ENCODE data around the gene SCGB1D1.

DNA sequence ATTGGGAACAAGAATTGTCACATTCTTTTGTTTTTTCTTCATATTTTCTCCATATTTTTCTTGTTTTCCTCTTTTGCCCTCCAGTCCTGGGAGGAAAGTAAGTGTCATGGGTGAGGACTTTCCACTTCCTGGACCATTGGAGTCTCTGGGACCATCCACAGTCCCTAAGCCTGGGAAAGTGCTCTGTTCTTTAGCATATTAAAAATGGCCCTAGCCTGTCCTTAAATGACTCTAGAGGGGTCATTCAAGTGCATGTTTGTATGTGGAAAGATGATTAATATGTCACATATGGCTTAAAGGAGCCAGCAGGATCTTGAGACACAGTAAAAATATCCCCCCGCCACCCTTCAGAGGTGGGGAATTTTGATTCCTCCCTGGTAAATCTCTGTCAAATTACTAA is 20.1 kb upstream of the SCGB1D1 start:
- TF ChIP-seq CTCF (IDR thresholded peaks at IDR 0.05) (no peak), POLR2A (IDR thresholded peaks at IDR 0.05) (no peak)

Measured in heart left ventricle (tissue), 13 donors.